Measurements from ENCODE around the gene CERS6. TPM values are rescaled to one million over a fixed set of nuclear protein-coding genes. Genes with fewer than 3 reads are reported as not detected.

CERS6 gene
- total and polyA plus RNA-seq, 10 of the 15 experiments (the other 5 are each of a cell fraction or from before 2014, with no cell fraction given), result 1.3 to 20.4 (median 14.1) TPM

GRCh38 chr2:168697668-168698121, 241.6 kb downstream of the CERS6 start:
- BruUV-seq (replicated peaks), result no TSS peak
- no peak overlapping the region for H2AFZ ChIP-seq (ENCODE audit: control insufficient read depth, low read depth, low read length)
- H4K20me1 ChIP-seq (ENCODE audit: control insufficient read depth, insufficient read depth), result no peaks in the 10 kb centered on the region
- no peaks in the 10 kb centered on the region; the same call in 2 of the 3 replicates for H3K9me3 ChIP-seq (replicated peaks; ENCODE audit: control insufficient read depth, insufficient read depth, low read length)
- 97% methylated on average over 3 of the region's 3 CpGs for WGBS (ENCODE audit: insufficient coverage, insufficient replicate concordance, low lambda C conversion rate, missing lambda C conversion rate)
- CTCF ChIA-PET, result interaction anchor here (0.8 to 1.5 kb wide), 4 partner anchors 10 to 351 kb away, joined by 3 to 4 read pairs (median 4); no protein-coding TSS in a partner anchor
- ATAC-seq (no peak), FAIRE-seq (no peak), DNase-seq (ENCODE audit: low read depth, low spot score) (no peak)
- intact Hi-C loops (cut with micrococcal nuclease; ENCODE audit: unreplicated experiment) (no loop called here), in situ Hi-C loops (cut with MboI) (no loop called here)
- H3K36me3 ChIP-seq (ENCODE audit: control insufficient read depth in 2 of 2, insufficient read depth in 2 of 2, low read length in 1 of 2), result peaks cover 1 to 14% of the 10 kb centered on the region in 2 experiments; a peak in 3 of 4 replicates
- H3K4me2 ChIP-seq (ENCODE audit: control insufficient read depth, insufficient read depth), result no peak overlapping the region
- TF ChIP-seq CBX5 (IDR thresholded peaks at IDR 0.05; ENCODE audit: low read depth) (no peak), JUNB (IDR thresholded peaks at IDR 0.05) (no peak), CHD2 (IDR thresholded peaks at IDR 0.05; ENCODE audit: borderline replicate concordance, low read depth, low read length) (no peak)
- H3K79me2 ChIP-seq (ENCODE audit: control insufficient read depth, insufficient read depth, low read length), result no peaks in the 10 kb centered on the region
- no peaks in the 10 kb centered on the region for H3K27me3 ChIP-seq (replicated peaks in 1 of 2; ENCODE audit: control insufficient read depth in 2 of 2, insufficient read depth in 2 of 2, low read length in 1 of 2)
- no peaks in the 10 kb centered on the region for H3K4me1 ChIP-seq (ENCODE audit: control insufficient read depth, insufficient read depth, low read length)
- no peak overlapping the region for H3K4me3 ChIP-seq
- H3K9ac ChIP-seq (ENCODE audit: control insufficient read depth, insufficient read depth, low read length), result no peak overlapping the region
- SMC1A ChIA-PET (ENCODE audit: uncharacterized antibody, unreplicated experiment), result interaction anchor here (0.8 kb wide), 1 partner anchor 9 kb away, joined by 3 read pairs; no protein-coding TSS in a partner anchor
- no peak overlapping the region for H3K27ac ChIP-seq (ENCODE audit: control insufficient read depth, insufficient read depth)
- POLR2A ChIA-PET, result no interaction called here
- RAD21 ChIA-PET (ENCODE audit: unreplicated experiment), result interaction anchor here (1.2 kb wide), 1 partner anchor 26 kb away, joined by 3 read pairs; no protein-coding TSS in a partner anchor

DNA sequence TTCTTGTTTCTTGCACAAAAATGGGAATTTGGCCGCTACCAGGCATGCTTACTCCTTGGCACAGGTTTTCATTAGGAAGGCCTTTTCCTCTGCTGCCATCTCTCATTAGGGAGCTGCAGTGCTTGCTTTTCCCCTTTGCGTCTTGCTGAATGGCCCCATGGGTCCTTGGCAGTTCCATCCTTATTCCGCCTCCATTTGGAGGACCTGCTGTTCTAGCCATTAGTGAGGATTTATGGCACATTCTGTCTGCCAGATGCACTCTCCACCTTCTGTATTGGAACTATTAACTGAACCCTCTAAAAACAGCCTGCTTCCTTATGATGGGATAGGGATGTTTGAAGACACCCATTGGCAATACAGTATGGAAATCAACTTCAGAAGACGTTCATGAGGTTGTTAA, 242.9 kb downstream of the CERS6 start:
- no peak overlapping the region for H3K4me3 ChIP-seq
- H3K36me3 ChIP-seq (ENCODE audit: control insufficient read depth in 2 of 2, insufficient read depth in 2 of 2, low read length in 1 of 2), result peaks cover 0 to 14% of the 10 kb centered on the region in 2 experiments; a peak in 3 of 4 replicates
- H2AFZ ChIP-seq (ENCODE audit: control insufficient read depth, low read depth, low read length), result no peak overlapping the region
- DNase-seq (ENCODE audit: low read depth, low spot score) (no peak), ATAC-seq (no peak), FAIRE-seq (no peak)
- in situ Hi-C loops (cut with MboI), result no loop called here
- no peak overlapping the region for H3K9ac ChIP-seq (ENCODE audit: control insufficient read depth, insufficient read depth, low read length)
- CTCF ChIA-PET, result interaction anchor here (1.5 kb wide), 1 partner anchor 9 kb away, joined by 4 read pairs; no protein-coding TSS in a partner anchor
- H3K4me1 ChIP-seq (ENCODE audit: control insufficient read depth, insufficient read depth, low read length), result no peaks in the 10 kb centered on the region
- RAD21 ChIA-PET (ENCODE audit: unreplicated experiment), result no interaction called here
- POLR2A ChIA-PET, result no interaction called here
- H4K20me1 ChIP-seq (ENCODE audit: control insufficient read depth, insufficient read depth), result no peaks in the 10 kb centered on the region
- H3K4me2 ChIP-seq (ENCODE audit: control insufficient read depth, insufficient read depth), result no peak overlapping the region
- SMC1A ChIA-PET (ENCODE audit: uncharacterized antibody, unreplicated experiment), result interaction anchor here (1.6 kb wide), 1 partner anchor 20 kb away, joined by 3 read pairs; no protein-coding TSS in a partner anchor
- no peaks in the 10 kb centered on the region for H3K27me3 ChIP-seq (replicated peaks in 1 of 2; ENCODE audit: control insufficient read depth in 2 of 2, insufficient read depth in 2 of 2, low read length in 1 of 2)
- H3K9me3 ChIP-seq (replicated peaks; ENCODE audit: control insufficient read depth, insufficient read depth, low read length), result no peaks in the 10 kb centered on the region; the same call in 2 of the 3 replicates
- H3K79me2 ChIP-seq (ENCODE audit: control insufficient read depth, insufficient read depth, low read length), result no peaks in the 10 kb centered on the region
- WGBS (ENCODE audit: insufficient coverage, insufficient replicate concordance, low lambda C conversion rate, missing lambda C conversion rate), result 98% methylated on average over 4 of the region's 4 CpGs
- H3K27ac ChIP-seq (ENCODE audit: control insufficient read depth, insufficient read depth), result no peak overlapping the region
- intact Hi-C loops (cut with micrococcal nuclease; ENCODE audit: unreplicated experiment), result no loop called here
- no TSS peak for BruUV-seq (replicated peaks)
- TF ChIP-seq ZBED1 (IDR thresholded peaks at IDR 0.05; ENCODE audit: borderline replicate concordance) (no peak), ZNF384 (IDR thresholded peaks at IDR 0.05; ENCODE audit: borderline replicate concordance, low read depth, low read length) (no peak), CBX3 (IDR thresholded peaks at IDR 0.05; ENCODE audit: borderline replicate concordance, low read depth) (no peak), CBFB (IDR thresholded peaks at IDR 0.05; ENCODE audit: low read depth) (no peak), BCL11A (IDR thresholded peaks at IDR 0.05; ENCODE audit: low read depth, low read length) (no peak), PML (IDR thresholded peaks at IDR 0.05; ENCODE audit: low read length) (no peak), ZZZ3 (IDR thresholded peaks at IDR 0.05; ENCODE audit: control insufficient read depth, insufficient read length, low read depth) (no peak), FOXK2 (IDR thresholded peaks at IDR 0.05) (no peak), SREBF2 (IDR thresholded peaks at IDR 0.05; ENCODE audit: low read length) (no peak), MEF2B (IDR thresholded peaks at IDR 0.05; ENCODE audit: partially characterized antibody, poor library complexity, severe bottlenecking) (no peak)
- TF ChIP-seq, protein P1, sequence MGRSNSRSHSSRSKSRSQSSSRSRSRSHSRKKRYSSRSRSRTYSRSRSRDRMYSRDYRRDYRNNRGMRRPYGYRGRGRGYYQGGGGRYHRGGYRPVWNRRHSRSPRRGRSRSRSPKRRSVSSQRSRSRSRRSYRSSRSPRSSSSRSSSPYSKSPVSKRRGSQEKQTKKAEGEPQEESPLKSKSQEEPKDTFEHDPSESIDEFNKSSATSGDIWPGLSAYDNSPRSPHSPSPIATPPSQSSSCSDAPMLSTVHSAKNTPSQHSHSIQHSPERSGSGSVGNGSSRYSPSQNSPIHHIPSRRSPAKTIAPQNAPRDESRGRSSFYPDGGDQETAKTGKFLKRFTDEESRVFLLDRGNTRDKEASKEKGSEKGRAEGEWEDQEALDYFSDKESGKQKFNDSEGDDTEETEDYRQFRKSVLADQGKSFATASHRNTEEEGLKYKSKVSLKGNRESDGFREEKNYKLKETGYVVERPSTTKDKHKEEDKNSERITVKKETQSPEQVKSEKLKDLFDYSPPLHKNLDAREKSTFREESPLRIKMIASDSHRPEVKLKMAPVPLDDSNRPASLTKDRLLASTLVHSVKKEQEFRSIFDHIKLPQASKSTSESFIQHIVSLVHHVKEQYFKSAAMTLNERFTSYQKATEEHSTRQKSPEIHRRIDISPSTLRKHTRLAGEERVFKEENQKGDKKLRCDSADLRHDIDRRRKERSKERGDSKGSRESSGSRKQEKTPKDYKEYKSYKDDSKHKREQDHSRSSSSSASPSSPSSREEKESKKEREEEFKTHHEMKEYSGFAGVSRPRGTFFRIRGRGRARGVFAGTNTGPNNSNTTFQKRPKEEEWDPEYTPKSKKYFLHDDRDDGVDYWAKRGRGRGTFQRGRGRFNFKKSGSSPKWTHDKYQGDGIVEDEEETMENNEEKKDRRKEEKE (IDR thresholded peaks at IDR 0.05), result no peak
- TF ChIP-seq, protein P2, sequence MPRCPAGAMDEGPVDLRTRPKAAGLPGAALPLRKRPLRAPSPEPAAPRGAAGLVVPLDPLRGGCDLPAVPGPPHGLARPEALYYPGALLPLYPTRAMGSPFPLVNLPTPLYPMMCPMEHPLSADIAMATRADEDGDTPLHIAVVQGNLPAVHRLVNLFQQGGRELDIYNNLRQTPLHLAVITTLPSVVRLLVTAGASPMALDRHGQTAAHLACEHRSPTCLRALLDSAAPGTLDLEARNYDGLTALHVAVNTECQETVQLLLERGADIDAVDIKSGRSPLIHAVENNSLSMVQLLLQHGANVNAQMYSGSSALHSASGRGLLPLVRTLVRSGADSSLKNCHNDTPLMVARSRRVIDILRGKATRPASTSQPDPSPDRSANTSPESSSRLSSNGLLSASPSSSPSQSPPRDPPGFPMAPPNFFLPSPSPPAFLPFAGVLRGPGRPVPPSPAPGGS (IDR thresholded peaks at IDR 0.05; ENCODE audit: borderline replicate concordance, insufficient read depth, low read depth, low read length, poor library complexity, severe bottlenecking), result no peak

Data from GM12878 (cell line).